ENCODE measurements around the gene CHAC2.
A peak's percentile ranks its signal among the peaks of the same experiment; 100 is the strongest.
"Not testable (repeated sequence)": the region's sequence is repeated elsewhere in the genome, so short reads cannot be mapped to it uniquely, and the experiment has no call there.

The CHAC2 gene

DNA sequence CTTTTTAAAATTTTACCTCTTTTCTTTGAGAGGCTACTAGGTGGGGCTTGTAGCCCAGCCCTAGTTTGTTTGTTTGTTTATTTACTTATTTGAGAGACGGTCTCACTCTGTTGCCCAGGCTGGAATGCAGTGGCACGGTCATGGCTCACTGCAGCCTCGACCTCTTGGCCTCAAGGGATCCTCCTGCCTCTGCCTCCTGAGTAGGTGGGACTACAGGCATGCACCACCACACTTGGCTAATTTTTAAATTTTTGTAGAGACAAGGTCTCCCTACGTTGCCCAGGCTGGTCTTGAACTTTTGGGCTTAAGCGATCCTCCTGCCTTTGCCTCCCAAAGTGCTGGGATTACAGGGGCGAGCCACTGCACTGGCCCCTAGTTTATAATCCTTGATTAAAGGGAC lies 54.2 kb downstream of the CHAC2 start:
- Histone ChIP-seq H3K27ac (ENCODE audit: insufficient read depth in 1 of 2, low read depth in 1 of 2, low read length in 2 of 2, poor library complexity in 1 of 2, severe bottlenecking in 2 of 2) (no peak overlapping the region), H3K36me3 (ENCODE audit: control insufficient read depth in 4 of 4, insufficient read depth in 4 of 4, low read length in 3 of 4) (peaks cover 5 to 21% (median 13%) of the 10 kb centered on the region in 4 experiments), H3K9me3 (ENCODE audit: control extremely low read depth in 1 of 5, control insufficient read depth in 4 of 5, insufficient read depth in 2 of 5, low read depth in 1 of 5, low read length in 4 of 5) (no peaks in the 10 kb centered on the region), H3K4me1 (ENCODE audit: control extremely low read depth in 1 of 4, control insufficient read depth in 4 of 4, insufficient read depth in 4 of 4, low read length in 3 of 4) (no peaks in the 10 kb centered on the region), H3K4me3 (ENCODE audit: control insufficient read depth in 1 of 7, extremely low read depth in 1 of 7, insufficient read depth in 4 of 7, low read depth in 2 of 7, low read length in 6 of 7) (no peak overlapping the region), H3K27me3 (replicated peaks in 2 of 5; ENCODE audit: control insufficient read depth in 4 of 5, insufficient read depth in 5 of 5, low read length in 4 of 5) (no peaks in the 10 kb centered on the region)
- 97% methylated on average over 4 of the region's 6 CpGs for WGBS (ENCODE audit: insufficient coverage)
- ChIA-PET CTCF (no interaction called here), POLR2A (no interaction called here)
- DNase-seq, result no peak

DNA sequence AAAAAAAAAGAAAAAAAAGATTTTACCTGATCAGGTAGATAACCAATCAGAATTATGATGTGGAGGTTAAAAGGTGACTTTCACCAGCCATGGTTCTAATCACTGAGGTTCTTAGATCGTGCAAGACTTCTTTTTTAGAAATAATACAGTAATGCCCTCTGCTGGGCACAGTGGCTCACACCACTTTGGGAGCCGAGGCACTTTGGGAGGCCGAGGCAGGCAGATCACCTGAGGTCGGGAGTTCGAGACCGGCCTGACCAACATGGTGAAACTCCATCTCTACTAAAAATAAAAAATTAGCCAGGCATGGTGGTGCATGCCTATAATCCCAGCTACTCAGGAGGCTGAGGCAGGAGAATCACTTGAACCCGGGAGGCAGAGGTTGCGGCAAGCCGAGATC lies 56.0 kb downstream of the CHAC2 start:
- H3K4me1 ChIP-seq (ENCODE audit: control extremely low read depth in 1 of 4, control insufficient read depth in 4 of 4, insufficient read depth in 4 of 4, low read length in 3 of 4); H3K36me3 ChIP-seq (ENCODE audit: control insufficient read depth in 4 of 4, insufficient read depth in 4 of 4, low read length in 3 of 4); H3K4me3 ChIP-seq (ENCODE audit: control insufficient read depth in 1 of 7, extremely low read depth in 1 of 7, insufficient read depth in 4 of 7, low read depth in 2 of 7, low read length in 6 of 7); H3K27me3 ChIP-seq (replicated peaks in 2 of 5; ENCODE audit: control insufficient read depth in 4 of 5, insufficient read depth in 5 of 5, low read length in 4 of 5); H3K27ac ChIP-seq (ENCODE audit: insufficient read depth in 1 of 2, low read depth in 1 of 2, low read length in 2 of 2, poor library complexity in 1 of 2, severe bottlenecking in 2 of 2); H3K9me3 ChIP-seq (ENCODE audit: control extremely low read depth in 1 of 5, control insufficient read depth in 4 of 5, insufficient read depth in 2 of 5, low read depth in 1 of 5, low read length in 4 of 5); POLR2A ChIA-PET: not testable (repeated sequence)
- DNase-seq, result peak in 1 of 3 donors; percentile 8
- CTCF ChIA-PET, result interaction anchor here (0.6 kb wide), 1 partner anchor 79 kb away, joined by 3 read pairs; no protein-coding TSS in a partner anchor
- WGBS (ENCODE audit: insufficient coverage), result 80% methylated on average over 1 of the region's 9 CpGs

Measured in common myeloid progenitor, CD34-positive (primary cell).